DND-41 (cell line): ENCODE measurements around the gene ACBD5.

Experiments used
- ATAC-seq: fragments of 200-7000 bp; cut with Tn5 transposase; 3 replicates; pipeline ENCODE4 v1.9.1; 2021; ENCODE audit warnings: low read depth; ENCODE audit not compliant: insufficient read depth
- DNase-seq: peaks from one replicate; pipeline ENCODE4 v3.0.0-alpha.2; 2020
- H2AFZ ChIP-seq: 2 replicates; pipeline ENCODE4 v1.6.0; 2012; ENCODE audit warnings: low read depth, low read length
- H3K27ac ChIP-seq: 2 replicates; pipeline ENCODE4 v1.5.1; 2012; ENCODE audit warnings: low read length, inconsistent platforms
- H3K27me3 ChIP-seq: fragments of 200-600 bp; sonication (generic); 2 replicates; pipeline ENCODE4 v1.6.0; 2012; ENCODE audit warnings: low read length, mild to moderate bottlenecking, inconsistent platforms; ENCODE audit not compliant: insufficient read depth, poor library complexity
- H3K36me3 ChIP-seq: 2 replicates; pipeline ENCODE4 v1.5.1; 2012; ENCODE audit warnings: low read length, inconsistent platforms; ENCODE audit not compliant: insufficient read depth
- H3K4me1 ChIP-seq: 2 replicates; pipeline ENCODE4 v1.5.1; 2012; ENCODE audit warnings: mild to moderate bottlenecking, low read length; ENCODE audit not compliant: insufficient read depth
- H3K4me2 ChIP-seq: 2 replicates; pipeline ENCODE4 v1.6.0; 2012; ENCODE audit warnings: mild to moderate bottlenecking, moderate library complexity, low read length, inconsistent platforms; ENCODE audit not compliant: insufficient read depth
- H3K4me3 ChIP-seq, 2 experiments: fragments of 200-600 bp in 1 of 2; shearing (Covaris generic) in 1 of 2; 2 replicates each; pipeline ENCODE4 v1.5.1; 2012 to 2016; ENCODE audit warnings: inconsistent platforms in 2 of 2, low read length in 2 of 2, mild to moderate bottlenecking in 2 of 2, low read depth in 1 of 2, moderate library complexity in 1 of 2
- H3K79me2 ChIP-seq: 2 replicates; pipeline ENCODE4 v1.6.0; 2012; ENCODE audit warnings: low read length, inconsistent platforms; ENCODE audit not compliant: insufficient read depth
- H3K9ac ChIP-seq: 2 replicates; pipeline ENCODE4 v1.6.0; 2012; ENCODE audit warnings: low read depth, mild to moderate bottlenecking, inconsistent platforms, low read length, moderate library complexity
- H3K9me3 ChIP-seq: 2 replicates; pipeline ENCODE4 v1.5.1; 2012; ENCODE audit warnings: low read length, moderate library complexity, mild to moderate bottlenecking, inconsistent platforms; ENCODE audit not compliant: insufficient read depth, severe bottlenecking
- H4K20me1 ChIP-seq: 2 replicates; pipeline ENCODE4 v1.6.0; 2012; ENCODE audit warnings: low read length; ENCODE audit not compliant: insufficient read depth
- EZH2 ChIP-seq: IDR thresholded peaks from 3 replicates; pipeline ENCODE4 v1.6.1; 2012; ENCODE audit warnings: borderline replicate concordance, low read depth, mild to moderate bottlenecking, moderate library complexity, low read length, inconsistent platforms; ENCODE audit not compliant: severe bottlenecking
- TF ChIP-seq, protein P1 (sequence below): IDR thresholded peaks from 2 replicates; pipeline ENCODE4 v1.5.1; 2012; ENCODE audit warnings: borderline replicate concordance, low read length, moderate library complexity, mild to moderate bottlenecking; ENCODE audit not compliant: poor library complexity, severe bottlenecking; ENCODE audit errors: extremely low read depth

The ACBD5 gene

DNA sequence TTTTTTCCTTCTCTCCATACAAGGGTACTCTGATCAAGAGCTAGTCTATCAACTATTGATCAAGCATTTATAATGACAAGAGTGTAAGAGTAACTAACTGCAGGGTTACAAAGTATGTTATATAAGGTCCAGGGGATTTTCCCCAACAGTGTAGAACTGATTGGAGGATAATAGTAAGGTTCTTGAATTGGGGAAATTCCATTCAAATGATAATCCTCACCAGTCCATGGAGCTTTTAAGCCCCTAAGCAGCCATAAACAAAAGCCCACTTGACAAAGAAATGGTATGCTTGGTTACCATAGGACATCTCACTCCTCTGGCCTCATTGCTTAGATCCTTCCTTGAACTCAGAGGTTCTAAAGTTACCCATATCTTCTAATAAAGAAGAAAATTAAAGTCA is 94.7 kb downstream of the ACBD5 start:
- Histone ChIP-seq H3K4me3 (no peak overlapping the region), H3K27me3 (no peaks in the 10 kb centered on the region), H3K4me2 (no peak overlapping the region), H2AFZ (no peak overlapping the region), H3K27ac (no peak overlapping the region), H3K4me1 (peaks cover 14% of the 10 kb centered on the region), H3K79me2 (peaks cover 84% of the 10 kb centered on the region), H3K9me3 (no peaks in the 10 kb centered on the region), H3K9ac (no peak overlapping the region), H3K36me3 (peaks cover 86% of the 10 kb centered on the region), H4K20me1 (peaks cover 44% of the 10 kb centered on the region)
- DNase-seq (no peak), ATAC-seq (no peak)
- no peak for TF ChIP-seq EZH2
- TF ChIP-seq, protein P1, sequence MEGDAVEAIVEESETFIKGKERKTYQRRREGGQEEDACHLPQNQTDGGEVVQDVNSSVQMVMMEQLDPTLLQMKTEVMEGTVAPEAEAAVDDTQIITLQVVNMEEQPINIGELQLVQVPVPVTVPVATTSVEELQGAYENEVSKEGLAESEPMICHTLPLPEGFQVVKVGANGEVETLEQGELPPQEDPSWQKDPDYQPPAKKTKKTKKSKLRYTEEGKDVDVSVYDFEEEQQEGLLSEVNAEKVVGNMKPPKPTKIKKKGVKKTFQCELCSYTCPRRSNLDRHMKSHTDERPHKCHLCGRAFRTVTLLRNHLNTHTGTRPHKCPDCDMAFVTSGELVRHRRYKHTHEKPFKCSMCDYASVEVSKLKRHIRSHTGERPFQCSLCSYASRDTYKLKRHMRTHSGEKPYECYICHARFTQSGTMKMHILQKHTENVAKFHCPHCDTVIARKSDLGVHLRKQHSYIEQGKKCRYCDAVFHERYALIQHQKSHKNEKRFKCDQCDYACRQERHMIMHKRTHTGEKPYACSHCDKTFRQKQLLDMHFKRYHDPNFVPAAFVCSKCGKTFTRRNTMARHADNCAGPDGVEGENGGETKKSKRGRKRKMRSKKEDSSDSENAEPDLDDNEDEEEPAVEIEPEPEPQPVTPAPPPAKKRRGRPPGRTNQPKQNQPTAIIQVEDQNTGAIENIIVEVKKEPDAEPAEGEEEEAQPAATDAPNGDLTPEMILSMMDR = no peak
